ENCODE results near the gene PODN.

Gene PODN

GRCh38 chr1:53114581-53115400, 52.8 kb downstream of the PODN start:
- DNase-seq (ENCODE audit: low spot score), result no peak

- DNase-seq (ENCODE audit: low spot score), result no peak
Observed at GRCh38 chr1:53115403-53116306, 53.6 kb downstream of the PODN start.

- no peak for DNase-seq (ENCODE audit: low spot score)
Observed at GRCh38 chr1:53116307-53116810, 54.3 kb downstream of the PODN start.

GRCh38 chr1:53116933-53117600, 55.1 kb downstream of the PODN start:
- DNase-seq (ENCODE audit: low spot score), result no peak

GRCh38 chr1:53117836-53118235, 55.8 kb downstream of the PODN start:
- no peak for DNase-seq (ENCODE audit: low spot score)

GRCh38 chr1:53120659-53121058, 58.6 kb downstream of the PODN start:
- no peak for DNase-seq (ENCODE audit: low spot score)

GRCh38 chr1:53121319-53122172, 59.5 kb downstream of the PODN start:
- peak; percentile 23 for DNase-seq (ENCODE audit: low spot score)

GRCh38 chr1:53122201-53122885, 60.3 kb downstream of the PODN start:
- DNase-seq (ENCODE audit: low spot score), result no peak

- no peak for DNase-seq (ENCODE audit: low spot score)
Observed at GRCh38 chr1:53122961-53123413, 61.0 kb downstream of the PODN start.

- no peak for DNase-seq (ENCODE audit: low spot score)
Observed at GRCh38 chr1:53123453-53124140, 61.6 kb downstream of the PODN start.

GRCh38 chr1:53125122-53125521, 63.1 kb downstream of the PODN start:
- no peak for DNase-seq (ENCODE audit: low spot score)

- DNase-seq (ENCODE audit: low spot score), result no peak
Observed at GRCh38 chr1:53125623-53126360, 63.8 kb downstream of the PODN start.

GRCh38 chr1:53126495-53126894, 64.5 kb downstream of the PODN start:
- DNase-seq (ENCODE audit: low spot score), result no peak

GRCh38 chr1:53127546-53127945, 65.5 kb downstream of the PODN start:
- DNase-seq (ENCODE audit: low spot score), result no peak

GRCh38 chr1:53128401-53128800, 66.4 kb downstream of the PODN start:
- DNase-seq (ENCODE audit: low spot score), result no peak

GRCh38 chr1:53129891-53130597, 68.0 kb downstream of the PODN start:
- no peak for DNase-seq (ENCODE audit: low spot score)

GRCh38 chr1:53130598-53130877, 68.5 kb downstream of the PODN start:
- no peak for DNase-seq (ENCODE audit: low spot score)

- DNase-seq (ENCODE audit: low spot score), result no peak
Observed at GRCh38 chr1:53130878-53131589, 69.0 kb downstream of the PODN start.
